Epithelial cell of esophagus (primary cell): ENCODE measurements around the gene LRRC4B.
"Not testable (repeated sequence)": the region's sequence is repeated elsewhere in the genome, so short reads cannot be mapped to it uniquely, and the experiment has no call there.

ENCODE experiments used
- DNase-seq: peaks from one replicate; pipeline ENCODE4 v3.0.0; 2010; ENCODE audit warnings: low read depth
- H3K4me3 ChIP-seq: 2 replicates; pipeline ENCODE4 v1.5.1; 2011; ENCODE audit warnings: mild to moderate bottlenecking, low read length, control low read depth
- TF ChIP-seq, protein P1 (sequence below): IDR thresholded peaks from 2 replicates; pipeline ENCODE4 v1.5.1; 2011; ENCODE audit warnings: low read depth, mild to moderate bottlenecking, low read length, control low read depth, inconsistent platforms; ENCODE audit not compliant: insufficient read depth; ENCODE audit errors: missing control alignments

Gene LRRC4B

DNA sequence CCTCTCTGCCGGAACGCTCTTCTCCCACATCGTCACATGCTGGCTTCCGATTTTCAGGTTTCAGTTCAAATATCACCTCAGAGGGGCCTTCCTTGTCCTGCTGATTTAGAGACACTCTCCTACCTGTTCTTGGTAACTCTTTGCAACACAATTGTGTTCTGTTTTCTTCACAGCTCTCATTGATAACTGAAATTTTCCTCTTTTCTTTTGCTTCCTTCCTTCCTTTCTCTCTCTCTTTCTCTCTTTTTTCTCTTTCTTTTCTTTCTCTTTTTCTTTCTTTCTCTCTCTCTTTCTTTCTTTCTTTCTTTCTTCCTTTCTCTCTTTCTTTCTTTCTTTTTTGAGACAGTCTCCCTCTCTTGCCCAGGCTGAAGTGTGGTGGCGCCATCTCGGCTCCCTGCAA lies 12.0 kb upstream of the LRRC4B start:
- DNase-seq: no peak
- TF ChIP-seq, protein P1, sequence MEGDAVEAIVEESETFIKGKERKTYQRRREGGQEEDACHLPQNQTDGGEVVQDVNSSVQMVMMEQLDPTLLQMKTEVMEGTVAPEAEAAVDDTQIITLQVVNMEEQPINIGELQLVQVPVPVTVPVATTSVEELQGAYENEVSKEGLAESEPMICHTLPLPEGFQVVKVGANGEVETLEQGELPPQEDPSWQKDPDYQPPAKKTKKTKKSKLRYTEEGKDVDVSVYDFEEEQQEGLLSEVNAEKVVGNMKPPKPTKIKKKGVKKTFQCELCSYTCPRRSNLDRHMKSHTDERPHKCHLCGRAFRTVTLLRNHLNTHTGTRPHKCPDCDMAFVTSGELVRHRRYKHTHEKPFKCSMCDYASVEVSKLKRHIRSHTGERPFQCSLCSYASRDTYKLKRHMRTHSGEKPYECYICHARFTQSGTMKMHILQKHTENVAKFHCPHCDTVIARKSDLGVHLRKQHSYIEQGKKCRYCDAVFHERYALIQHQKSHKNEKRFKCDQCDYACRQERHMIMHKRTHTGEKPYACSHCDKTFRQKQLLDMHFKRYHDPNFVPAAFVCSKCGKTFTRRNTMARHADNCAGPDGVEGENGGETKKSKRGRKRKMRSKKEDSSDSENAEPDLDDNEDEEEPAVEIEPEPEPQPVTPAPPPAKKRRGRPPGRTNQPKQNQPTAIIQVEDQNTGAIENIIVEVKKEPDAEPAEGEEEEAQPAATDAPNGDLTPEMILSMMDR: no peak
- H3K4me3 ChIP-seq: no peak overlapping the region

DNA sequence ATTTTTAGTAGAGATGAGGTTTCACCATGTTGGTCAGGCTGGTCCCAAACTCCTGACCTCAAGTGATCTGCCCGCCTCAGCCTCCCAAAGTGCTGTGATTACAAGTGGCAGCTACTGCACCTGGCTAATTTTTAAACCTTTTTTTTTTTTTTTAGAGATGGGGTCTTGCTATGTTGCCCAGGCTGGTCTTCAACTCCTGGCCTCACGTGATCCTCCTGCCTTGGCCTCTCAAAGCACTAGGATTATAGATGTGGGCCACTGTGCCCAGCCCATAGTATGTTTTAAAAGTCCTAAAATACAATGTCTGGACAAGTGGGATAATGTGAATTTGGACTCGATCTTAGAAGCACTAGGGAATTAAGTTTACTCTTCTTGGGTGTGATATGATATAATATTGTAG lies 8.5 kb upstream of the LRRC4B start:
- DNase-seq, H3K4me3 ChIP-seq: not testable (repeated sequence)

DNA sequence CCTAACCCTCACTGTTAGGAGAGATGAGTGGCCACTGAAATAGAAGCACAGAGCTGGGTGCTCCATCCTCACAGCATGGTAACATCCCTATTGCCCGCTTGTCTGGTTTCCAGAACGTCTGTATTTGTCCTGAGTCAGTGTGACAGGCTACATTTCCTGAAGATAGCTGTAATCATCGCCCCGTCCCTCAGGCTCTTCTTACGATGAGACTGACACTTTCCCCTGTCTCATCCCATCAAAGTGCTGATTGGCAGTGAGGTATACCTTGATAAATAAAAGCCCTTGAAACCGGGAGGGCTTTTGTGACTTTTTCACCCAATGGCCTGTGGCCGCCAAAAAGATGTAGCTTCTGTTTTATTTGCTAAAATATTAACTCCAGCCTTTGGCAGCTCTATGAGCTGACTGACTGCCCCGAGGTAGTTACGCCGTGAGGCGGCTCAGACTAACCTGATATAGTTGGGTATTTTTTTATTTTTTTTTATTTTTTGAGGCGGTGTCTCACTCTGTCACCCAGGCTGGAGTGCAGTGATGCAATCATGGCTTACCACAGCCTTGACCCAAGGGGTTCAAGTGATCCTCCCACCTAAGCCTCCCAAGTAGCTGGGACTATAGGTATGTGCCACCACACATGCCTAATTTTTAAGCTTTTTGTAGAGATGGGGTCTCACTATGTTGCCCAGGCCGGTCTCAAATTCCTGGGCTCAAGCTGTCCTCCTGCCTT lies 5.7 kb upstream of the LRRC4B start:
- no peak for DNase-seq
- H3K4me3 ChIP-seq: no peak overlapping the region
- TF ChIP-seq, protein P1: no peak

DNA sequence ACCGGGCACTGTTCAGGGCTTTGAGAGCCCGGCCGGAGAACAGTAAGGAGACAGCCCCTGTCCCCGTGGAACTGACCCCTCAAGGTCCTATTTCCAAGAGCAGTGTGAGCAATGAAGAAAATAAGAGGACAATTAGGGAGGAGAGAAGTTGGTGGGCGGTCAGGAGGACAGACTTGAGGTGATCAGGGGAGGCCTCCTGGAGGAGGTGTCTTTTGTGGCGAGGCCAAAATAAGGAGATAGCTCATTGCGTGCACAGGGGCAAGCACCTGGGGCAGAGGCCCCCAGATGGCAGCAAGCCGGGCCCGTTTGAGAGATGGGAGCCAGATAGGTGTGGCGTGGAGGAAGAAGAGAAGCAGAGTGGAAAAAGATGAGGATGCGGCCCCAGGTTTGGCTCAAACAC lies 2.8 kb upstream of the LRRC4B start:
- TF ChIP-seq, protein P1: no peak
- DNase-seq: no peak
- no peak overlapping the region for H3K4me3 ChIP-seq

DNA sequence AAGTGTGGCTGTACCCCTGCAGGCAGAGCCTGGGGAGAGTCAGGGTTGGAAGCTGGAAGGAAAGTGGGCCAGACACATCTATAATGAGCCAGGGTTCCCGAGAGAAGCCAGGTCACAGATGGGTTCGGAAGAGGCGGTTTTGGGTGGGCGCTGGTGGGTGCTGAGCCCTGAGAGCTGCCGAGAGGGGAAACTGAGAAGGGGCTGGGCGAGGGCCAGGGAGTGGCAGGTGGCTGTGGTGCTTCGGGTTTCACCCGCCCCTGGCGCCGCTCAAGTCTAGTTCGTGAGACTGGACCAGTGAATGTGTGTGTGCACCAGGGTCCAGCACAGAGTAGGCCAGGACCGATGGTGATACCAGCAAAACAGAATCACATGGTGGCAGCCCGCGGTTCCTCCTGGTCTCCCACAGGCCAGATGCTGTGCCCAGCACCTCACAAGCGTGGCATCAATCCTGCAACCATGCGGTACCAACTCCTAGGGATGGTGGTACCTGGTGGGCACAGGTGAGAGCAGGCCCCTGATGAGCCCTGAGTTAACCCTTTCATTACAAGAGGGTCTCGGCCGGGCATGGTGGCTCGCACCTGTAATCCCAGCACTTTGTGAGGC lies 1.8 kb upstream of the LRRC4B start:
- H3K4me3 ChIP-seq: no peak overlapping the region
- DNase-seq: no peak
- TF ChIP-seq, protein P1: no peak

DNA sequence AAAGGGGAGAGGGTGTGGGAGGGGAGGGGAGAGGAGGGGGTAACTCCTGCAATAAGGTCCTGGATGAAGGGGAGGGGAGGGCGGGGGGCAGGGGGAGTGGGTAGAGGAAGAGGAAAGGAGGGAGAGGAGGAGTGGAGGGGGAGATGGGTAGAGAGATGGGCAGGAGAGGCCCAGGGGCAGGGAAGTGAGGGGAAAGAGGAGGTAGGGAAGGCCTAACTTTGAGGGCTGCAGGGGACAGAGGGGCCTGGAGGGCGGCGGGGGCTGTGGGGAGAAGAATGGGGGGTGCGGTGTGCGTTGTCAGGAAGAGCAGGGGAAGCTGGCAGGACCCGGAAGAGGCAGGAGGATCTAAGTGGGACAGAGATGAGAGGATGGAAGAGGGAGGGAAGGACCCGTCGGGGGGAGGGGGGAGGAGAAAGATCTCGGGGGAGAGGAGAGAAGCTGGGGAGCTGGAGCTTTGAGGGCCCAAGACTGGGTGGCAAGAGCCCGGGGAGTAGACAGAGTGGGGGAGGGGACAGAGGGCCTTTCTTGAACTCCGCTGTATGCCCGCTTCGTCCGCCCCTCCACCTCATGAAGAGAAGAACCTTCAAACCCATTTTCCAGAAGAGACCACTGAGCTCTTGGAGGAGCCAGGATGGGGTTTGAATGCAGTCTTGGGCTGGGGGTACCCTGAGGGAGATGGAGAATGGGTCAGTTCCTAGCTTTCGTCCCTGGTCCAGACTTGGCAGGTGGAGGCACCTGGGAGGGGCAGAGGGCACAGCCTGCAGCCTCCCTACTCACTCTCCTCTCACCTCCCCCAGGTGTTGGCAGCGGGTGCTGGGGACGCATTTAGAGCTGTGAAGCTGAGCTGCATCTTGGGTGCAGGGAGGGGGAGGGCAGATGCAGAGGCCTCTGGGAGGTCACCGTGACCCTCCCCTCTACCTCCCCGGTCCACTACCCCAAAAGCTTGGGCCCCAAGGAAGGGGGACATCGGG lies 778 bp upstream of the LRRC4B start:
- H3K4me3 ChIP-seq: no peak overlapping the region
- TF ChIP-seq, protein P1: no peak
- DNase-seq: no peak
